Effector memory CD8-positive, alpha-beta T cell (primary cell): ENCODE measurements around the gene FLCN.

Source experiments
- ATAC-seq: fragments of 150-1000 bp; cut with Tn5 transposase; replicated peaks from 2 replicates; pipeline ENCODE4 v1.10.0; 2021; ENCODE audit warnings: mild to moderate bottlenecking, moderate library complexity
- DNase-seq, 3 experiments: peaks; one replicate each; pipeline ENCODE4 v3.0.0; 2021
- H3K27ac Mint-ChIP-seq, 2 donors: one replicate each; pipeline ENCODE4 v1.8.0; 2022; ENCODE audit warnings: mild to moderate bottlenecking in 2 of 2, mixed read lengths in 2 of 2, moderate library complexity in 2 of 2
- H3K27me3 Mint-ChIP-seq, 2 donors: one replicate each; pipeline ENCODE4 v1.8.0; 2022; ENCODE audit warnings: mixed read lengths in 2 of 2
- H3K36me3 Mint-ChIP-seq: one replicate; pipeline ENCODE4 v1.8.0; 2022; ENCODE audit warnings: mild to moderate bottlenecking, moderate library complexity, mixed read lengths; ENCODE audit not compliant: insufficient read depth
- H3K4me1 Mint-ChIP-seq, 2 donors: one replicate each; pipeline ENCODE4 v1.8.0; 2022; ENCODE audit warnings: low read depth in 2 of 2, mixed read lengths in 2 of 2
- H3K4me3 Mint-ChIP-seq, 2 donors: one replicate each; pipeline ENCODE4 v1.8.0; 2022; ENCODE audit warnings: mild to moderate bottlenecking in 2 of 2, mixed read lengths in 2 of 2, moderate library complexity in 2 of 2
- H3K9me3 Mint-ChIP-seq, 2 donors: one replicate each; pipeline ENCODE4 v1.8.0; 2022; ENCODE audit warnings: mixed read lengths in 2 of 2

Gene FLCN

DNA sequence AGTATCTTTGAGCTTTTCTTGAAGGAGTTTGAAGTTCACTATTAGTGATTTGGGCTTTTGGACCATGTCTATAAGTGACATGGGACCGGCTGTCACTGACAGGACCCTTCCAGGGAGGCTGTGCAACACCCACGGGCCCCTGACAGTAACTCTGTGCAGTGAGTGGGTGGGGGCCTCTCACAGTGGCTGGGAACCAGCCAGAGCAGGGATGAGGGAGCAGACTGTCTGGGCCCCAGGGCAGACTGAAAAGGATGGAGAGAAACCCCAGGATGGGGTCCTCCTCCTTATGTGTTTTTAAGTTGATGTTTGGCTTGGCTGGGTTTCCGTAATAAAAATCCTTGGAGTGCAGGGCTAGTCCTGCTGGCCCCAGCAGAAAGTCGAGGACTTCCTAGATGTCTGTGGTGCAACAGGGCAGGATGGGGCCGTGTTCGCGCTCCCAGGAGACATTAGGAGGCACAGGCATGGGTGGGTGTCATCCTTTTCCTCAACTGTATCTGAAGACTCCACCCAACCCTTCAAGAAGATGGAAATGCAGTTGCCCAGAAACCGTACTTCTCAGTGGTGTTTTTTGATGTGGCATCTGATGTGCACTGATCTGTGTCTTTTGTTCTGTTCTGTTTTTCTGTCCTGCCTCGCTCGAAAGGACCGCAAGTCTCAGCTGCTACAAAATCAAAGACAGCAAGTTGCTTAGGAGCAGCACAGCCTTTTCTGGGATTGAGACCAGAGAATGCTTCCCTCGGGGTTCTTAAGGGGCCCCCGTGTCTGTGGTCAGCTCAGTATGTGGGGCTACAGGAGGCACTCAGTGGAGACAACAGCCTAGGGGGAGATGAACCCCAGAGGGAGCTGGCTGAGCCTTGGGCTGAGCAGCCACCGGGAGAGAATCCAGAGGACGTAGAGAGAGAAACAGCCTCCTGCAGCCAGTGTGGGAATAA is 55.0 kb downstream of the FLCN start:
- DNase-seq (no peak), ATAC-seq (peak; percentile 23)
- H3K4me1 Mint-ChIP-seq: peaks cover 36 to 58% of the 10 kb centered on the region in 2 donors
- H3K9me3 Mint-ChIP-seq: no peaks in the 10 kb centered on the region
- H3K4me3 Mint-ChIP-seq: peak overlapping the region; percentile 55 to 76
- peak overlapping the region; percentile 53 to 94 for H3K27ac Mint-ChIP-seq
- peaks cover 46% of the 10 kb centered on the region for H3K36me3 Mint-ChIP-seq
- H3K27me3 Mint-ChIP-seq: no peaks in the 10 kb centered on the region

DNA sequence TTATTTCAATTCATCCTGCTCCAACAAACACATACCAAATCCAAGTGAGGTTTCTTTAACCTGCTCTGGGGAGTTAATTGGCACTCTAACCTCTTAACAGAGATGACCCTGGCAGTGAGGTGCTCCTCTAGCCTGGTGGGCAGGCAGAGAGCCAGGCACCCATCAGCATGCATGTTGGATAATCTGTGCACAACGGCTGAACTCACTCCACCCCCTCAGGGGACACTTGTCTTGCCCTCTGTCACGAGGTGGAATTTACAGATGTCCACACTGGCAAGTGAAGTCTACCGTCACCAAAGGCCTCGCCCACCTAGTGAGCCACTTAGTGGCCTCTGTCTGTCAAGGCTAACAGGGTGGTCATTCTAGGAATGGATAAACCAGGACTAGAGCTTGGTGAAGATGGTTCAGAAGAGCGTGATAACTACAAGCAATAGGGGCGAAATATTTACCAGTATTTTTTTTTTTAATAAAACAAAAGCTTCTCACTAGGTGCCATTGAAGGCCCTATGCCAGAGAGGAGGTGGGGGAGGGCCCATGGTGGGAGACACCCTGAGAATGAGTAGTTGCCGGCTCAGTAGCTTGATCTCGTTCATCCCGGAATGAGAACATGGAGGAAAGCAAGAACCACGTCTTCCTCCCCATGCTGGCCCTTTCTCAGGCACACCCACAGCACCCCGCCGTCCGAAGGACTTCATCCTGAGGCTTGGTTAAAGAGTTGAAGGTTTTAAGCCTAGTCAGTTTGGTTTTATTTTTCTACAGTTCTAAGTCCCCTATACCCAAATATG is 56.0 kb downstream of the FLCN start:
- peaks cover 36 to 61% of the 10 kb centered on the region in 2 donors for H3K4me1 Mint-ChIP-seq
- H3K27me3 Mint-ChIP-seq: no peaks in the 10 kb centered on the region
- ATAC-seq: no peak
- no peak for DNase-seq
- peak overlapping the region; percentile 19 to 94 for H3K27ac Mint-ChIP-seq
- H3K9me3 Mint-ChIP-seq: no peaks in the 10 kb centered on the region
- H3K4me3 Mint-ChIP-seq: peak overlapping the region in 1 of 2 donors; percentile 76
- peaks cover 56% of the 10 kb centered on the region for H3K36me3 Mint-ChIP-seq

DNA sequence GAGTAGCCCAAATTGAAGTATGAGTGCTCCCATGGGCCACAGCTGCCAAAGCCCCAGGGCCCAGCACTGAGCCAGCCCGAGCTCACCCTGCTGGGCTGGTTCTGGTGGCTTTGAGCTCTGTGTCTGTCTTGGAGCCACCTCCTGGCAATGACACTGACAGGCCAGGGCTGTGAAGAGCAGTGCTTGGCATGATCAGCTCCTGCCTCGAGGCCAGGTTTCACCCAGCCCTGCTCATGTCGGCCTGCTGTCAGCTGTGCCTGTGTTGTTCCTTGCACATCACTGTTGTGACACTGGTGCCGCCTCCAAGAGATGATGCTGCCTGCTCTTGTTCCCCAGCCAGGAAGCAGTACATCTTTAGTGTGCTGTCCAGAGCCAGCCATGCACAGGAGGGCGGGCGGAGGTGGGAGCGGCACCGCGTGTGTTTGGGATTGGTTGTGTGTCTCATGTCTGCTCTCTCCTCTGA is 56.8 kb downstream of the FLCN start:
- H3K27me3 Mint-ChIP-seq: no peaks in the 10 kb centered on the region
- peak overlapping the region; percentile 84 to 94 for H3K27ac Mint-ChIP-seq
- H3K4me3 Mint-ChIP-seq: peak overlapping the region; percentile 56 to 72
- DNase-seq: no peak
- no peaks in the 10 kb centered on the region for H3K9me3 Mint-ChIP-seq
- H3K4me1 Mint-ChIP-seq: peaks cover 29 to 56% of the 10 kb centered on the region in 2 donors
- peaks cover 60% of the 10 kb centered on the region for H3K36me3 Mint-ChIP-seq
- ATAC-seq: no peak

DNA sequence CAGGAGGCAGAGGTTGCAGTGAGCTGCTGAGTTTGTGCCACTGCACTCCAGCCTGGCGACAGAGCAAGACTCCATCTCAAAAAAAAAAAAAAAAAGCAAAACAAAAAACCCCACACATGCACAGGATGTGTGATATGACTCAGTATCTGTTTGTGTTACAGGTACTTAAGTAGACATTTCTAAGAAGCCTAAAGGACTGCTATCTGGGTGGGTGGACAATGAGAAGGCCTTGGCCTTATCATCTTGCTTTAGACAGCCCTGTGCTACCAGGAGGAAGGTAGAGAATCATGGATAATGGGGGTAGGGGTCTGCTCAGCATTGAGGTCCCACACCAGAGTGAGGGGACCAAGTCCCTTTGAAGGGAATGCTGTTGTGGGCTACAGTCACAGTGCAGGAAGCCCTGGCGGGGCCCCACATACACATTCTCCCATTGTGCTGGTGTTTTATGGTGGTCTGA is 57.6 kb downstream of the FLCN start:
- Mint-ChIP-seq H3K27ac (peak overlapping the region; percentile 84 to 94), H3K4me1 (peaks cover 27 to 50% of the 10 kb centered on the region in 2 donors), H3K4me3 (peak overlapping the region; percentile 56 to 72), H3K9me3 (no peaks in the 10 kb centered on the region), H3K36me3 (peaks cover 59% of the 10 kb centered on the region), H3K27me3 (no peaks in the 10 kb centered on the region)
- DNase-seq (no peak), ATAC-seq (peak; percentile 75)

DNA sequence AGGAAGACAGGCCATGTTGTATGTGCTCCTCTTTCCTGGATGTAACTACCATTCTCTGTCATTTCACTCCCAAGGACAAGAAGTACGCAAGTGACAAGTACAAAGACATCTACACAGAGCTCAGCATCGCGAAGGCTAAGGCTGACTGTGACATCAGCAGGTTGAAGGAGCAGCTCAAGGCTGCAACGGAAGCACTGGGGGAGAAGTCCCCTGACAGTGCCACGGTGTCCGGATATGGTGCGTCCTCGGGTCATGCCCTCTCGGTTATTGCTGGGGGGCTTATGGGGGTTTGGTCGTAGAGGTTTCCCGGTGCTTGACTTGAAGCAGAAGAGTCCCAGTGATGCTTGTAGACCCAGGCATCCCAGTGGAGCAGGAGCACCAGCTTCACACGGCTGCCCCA is 59.8 kb downstream of the FLCN start:
- DNase-seq: no peak
- Mint-ChIP-seq H3K4me3 (peak overlapping the region in 1 of 2 donors; percentile 15), H3K27ac (peak overlapping the region; percentile 55 to 73), H3K9me3 (no peaks in the 10 kb centered on the region), H3K36me3 (peaks cover 63% of the 10 kb centered on the region), H3K27me3 (no peaks in the 10 kb centered on the region), H3K4me1 (peaks cover 30 to 51% of the 10 kb centered on the region in 2 donors)
- ATAC-seq: no peak

DNA sequence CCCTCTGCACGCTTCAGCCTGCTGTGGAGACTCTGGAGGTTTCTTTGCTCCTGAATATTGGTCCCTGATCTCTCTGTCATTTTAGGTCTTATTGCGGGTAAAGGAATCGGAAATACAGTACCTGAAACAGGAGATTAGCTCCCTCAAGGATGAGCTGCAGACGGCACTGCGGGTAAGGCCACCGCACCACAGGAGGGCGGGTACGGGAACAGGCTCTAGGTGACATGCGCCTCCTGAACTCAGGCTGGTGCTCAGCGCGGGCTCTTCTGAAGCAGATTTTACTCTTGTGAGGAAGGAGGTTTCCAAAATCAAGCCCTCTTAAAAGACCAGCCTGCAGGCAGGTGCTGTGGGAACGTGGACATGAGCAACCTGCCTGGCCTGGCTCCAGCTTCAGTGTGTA is 60.6 kb downstream of the FLCN start:
- Mint-ChIP-seq H3K9me3 (no peaks in the 10 kb centered on the region), H3K36me3 (peaks cover 67% of the 10 kb centered on the region), H3K27ac (peak overlapping the region in 1 of 2 donors; percentile 92), H3K4me3 (peak overlapping the region in 1 of 2 donors; percentile 62), H3K4me1 (peaks cover 23 to 51% of the 10 kb centered on the region in 2 donors), H3K27me3 (no peaks in the 10 kb centered on the region)
- ATAC-seq (peak; percentile 23), DNase-seq (no peak)

DNA sequence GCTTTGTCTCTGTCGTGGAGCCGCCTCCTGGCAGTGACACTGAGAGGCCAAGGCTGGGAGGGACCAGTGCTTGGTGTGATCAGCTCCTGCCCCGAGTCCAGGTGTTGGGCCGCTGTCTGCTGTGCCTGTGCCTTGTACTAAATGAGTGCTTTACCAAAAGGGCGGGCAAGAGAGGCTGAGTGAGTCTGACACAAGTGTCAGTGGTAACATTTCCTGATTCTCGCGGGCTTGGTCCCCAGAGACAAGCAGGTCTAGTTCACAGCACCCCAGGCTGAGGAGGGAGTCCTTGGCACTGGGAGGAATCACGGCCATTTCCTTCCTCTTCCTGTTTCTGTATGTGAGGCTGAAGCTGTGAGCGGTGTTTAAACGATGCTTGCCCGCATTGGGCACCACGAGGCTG is 61.1 kb downstream of the FLCN start:
- H3K4me3 Mint-ChIP-seq: peak overlapping the region in 1 of 2 donors; percentile 62
- no peaks in the 10 kb centered on the region for H3K9me3 Mint-ChIP-seq
- peak overlapping the region in 1 of 2 donors; percentile 92 for H3K27ac Mint-ChIP-seq
- no peaks in the 10 kb centered on the region for H3K27me3 Mint-ChIP-seq
- DNase-seq (no peak), ATAC-seq (peak; percentile 41)
- H3K4me1 Mint-ChIP-seq: peaks cover 23 to 55% of the 10 kb centered on the region in 2 donors
- peaks cover 70% of the 10 kb centered on the region for H3K36me3 Mint-ChIP-seq

DNA sequence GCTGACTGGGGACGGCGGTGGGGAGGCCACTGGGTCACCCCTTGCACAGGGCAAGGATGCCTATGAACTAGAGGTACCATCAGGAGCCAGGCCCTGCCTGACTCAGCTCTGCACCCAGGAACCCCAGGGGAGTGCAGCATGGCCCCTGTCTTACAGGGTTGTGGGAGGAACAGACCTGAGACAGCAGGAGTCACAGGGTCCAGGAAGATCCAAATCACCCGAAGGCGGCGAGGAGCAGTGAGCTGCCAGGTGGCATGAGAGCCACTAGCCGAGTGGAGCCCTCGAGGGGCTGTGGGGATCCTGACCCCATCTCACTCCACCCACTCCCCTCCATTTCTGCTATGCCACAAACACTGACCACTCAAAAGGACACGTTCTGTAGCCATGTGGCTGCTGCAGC is 61.6 kb downstream of the FLCN start:
- DNase-seq (no peak), ATAC-seq (no peak)
- H3K4me3 Mint-ChIP-seq: peak overlapping the region in 1 of 2 donors; percentile 21
- peak overlapping the region in 1 of 2 donors; percentile 92 for H3K27ac Mint-ChIP-seq
- no peaks in the 10 kb centered on the region for H3K27me3 Mint-ChIP-seq
- peaks cover 19 to 52% of the 10 kb centered on the region in 2 donors for H3K4me1 Mint-ChIP-seq
- H3K9me3 Mint-ChIP-seq: no peaks in the 10 kb centered on the region
- peaks cover 68% of the 10 kb centered on the region for H3K36me3 Mint-ChIP-seq

DNA sequence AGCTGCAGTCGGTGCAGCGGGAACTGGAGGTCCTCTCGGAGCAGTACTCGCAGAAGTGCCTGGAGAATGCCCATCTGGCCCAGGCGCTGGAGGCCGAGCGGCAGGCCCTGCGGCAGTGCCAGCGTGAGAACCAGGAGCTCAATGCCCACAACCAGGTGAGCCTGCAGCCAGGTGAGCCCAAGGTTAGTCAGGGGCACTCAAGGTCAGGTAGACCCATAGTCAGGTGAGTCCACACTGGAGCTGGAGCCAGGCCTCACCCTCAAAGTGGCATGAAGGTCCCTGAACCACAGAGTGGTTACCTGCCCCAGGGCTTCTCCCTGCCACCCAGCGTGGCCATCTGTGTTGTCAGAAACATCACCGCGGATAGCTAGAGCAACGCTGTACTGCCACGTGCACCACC is 63.0 kb downstream of the FLCN start:
- H3K27ac Mint-ChIP-seq: peak overlapping the region in 1 of 2 donors; percentile 92
- peaks cover 63% of the 10 kb centered on the region for H3K36me3 Mint-ChIP-seq
- DNase-seq: no peak

DNA sequence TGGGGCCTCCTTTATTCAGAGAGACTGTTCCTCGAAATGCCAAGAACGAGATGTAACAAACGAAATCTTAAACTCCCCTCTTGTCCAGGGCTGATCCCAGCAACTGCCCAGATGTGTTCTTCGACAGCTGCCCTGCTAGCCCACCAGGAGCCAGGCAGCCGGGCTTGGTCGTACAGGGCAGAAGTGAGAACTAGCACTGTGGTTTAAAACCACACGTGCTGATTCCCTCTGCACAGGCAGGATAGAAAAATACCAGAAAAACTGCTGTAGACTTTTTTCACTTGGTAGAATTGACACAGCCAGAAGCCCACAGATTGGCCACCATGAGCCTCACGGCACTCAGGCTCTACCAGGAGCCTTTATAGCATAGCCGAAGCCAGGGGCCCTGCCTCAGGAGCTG is 64.0 kb downstream of the FLCN start:
- DNase-seq (no peak), ATAC-seq (peak; percentile 60)
- Mint-ChIP-seq H3K9me3 (no peaks in the 10 kb centered on the region), H3K27ac (peak overlapping the region; percentile 54 to 82), H3K36me3 (peaks cover 68% of the 10 kb centered on the region), H3K27me3 (no peaks in the 10 kb centered on the region), H3K4me3 (peak overlapping the region; percentile 35 to 44), H3K4me1 (peaks cover 8 to 61% of the 10 kb centered on the region in 2 donors)

More for the DNA sequence above, 63.0 kb downstream of the FLCN start:
- H3K9me3 Mint-ChIP-seq: no peaks in the 10 kb centered on the region
- no peaks in the 10 kb centered on the region for H3K27me3 Mint-ChIP-seq
- no peak for ATAC-seq
- H3K4me1 Mint-ChIP-seq: peaks cover 12 to 56% of the 10 kb centered on the region in 2 donors
- H3K4me3 Mint-ChIP-seq: no peak overlapping the region

DNA sequence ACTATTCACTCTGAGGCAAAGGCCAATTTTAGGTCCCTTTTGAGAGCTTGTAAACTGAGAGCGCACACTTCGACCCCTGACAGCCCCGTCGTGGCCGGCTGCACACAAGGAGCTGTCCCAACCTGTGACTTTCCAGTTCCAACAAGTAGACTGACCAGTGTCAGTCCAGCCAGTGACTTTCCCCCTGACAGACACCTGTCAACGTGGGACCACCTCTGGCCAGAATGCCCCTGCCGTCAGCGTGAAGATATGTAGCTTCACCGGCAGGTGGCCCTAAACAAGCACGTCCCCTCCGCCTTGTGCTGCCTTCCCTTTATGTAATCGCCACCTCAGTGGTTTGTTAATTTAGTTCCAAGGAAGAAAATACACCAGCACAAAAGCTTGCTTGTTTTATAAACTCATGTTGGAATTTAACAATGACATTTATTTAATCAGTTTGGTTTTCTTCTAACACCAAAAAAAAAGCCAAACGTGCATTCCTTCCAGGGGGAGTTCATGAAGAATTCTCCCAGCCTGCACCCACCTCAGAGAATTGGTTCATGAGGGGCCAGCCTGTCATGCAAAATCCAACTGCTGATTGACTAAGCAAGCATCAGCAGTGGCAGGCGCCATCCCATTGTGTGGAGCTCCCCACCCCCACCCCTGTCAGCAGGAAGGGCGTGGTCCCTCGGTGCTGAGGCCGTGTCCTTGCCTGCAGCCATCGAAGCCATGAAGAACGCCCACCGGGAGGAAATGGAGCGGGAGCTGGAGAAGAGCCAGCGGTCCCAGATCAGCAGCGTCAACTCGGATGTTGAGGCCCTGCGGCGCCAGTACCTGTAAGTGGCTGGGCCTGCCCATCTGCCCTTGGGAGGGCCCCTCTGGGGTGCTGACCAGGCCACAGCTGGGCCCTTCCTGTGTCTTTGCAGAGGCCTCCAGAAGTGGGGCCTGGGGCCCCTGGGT is 64.7 kb downstream of the FLCN start:
- Mint-ChIP-seq H3K27ac (peak overlapping the region; percentile 54 to 82), H3K36me3 (peaks cover 60% of the 10 kb centered on the region), H3K9me3 (no peaks in the 10 kb centered on the region), H3K4me3 (peak overlapping the region in 1 of 2 donors; percentile 44), H3K4me1 (peaks cover 9 to 59% of the 10 kb centered on the region in 2 donors), H3K27me3 (no peaks in the 10 kb centered on the region)
- DNase-seq (no peak), ATAC-seq (no peak)

DNA sequence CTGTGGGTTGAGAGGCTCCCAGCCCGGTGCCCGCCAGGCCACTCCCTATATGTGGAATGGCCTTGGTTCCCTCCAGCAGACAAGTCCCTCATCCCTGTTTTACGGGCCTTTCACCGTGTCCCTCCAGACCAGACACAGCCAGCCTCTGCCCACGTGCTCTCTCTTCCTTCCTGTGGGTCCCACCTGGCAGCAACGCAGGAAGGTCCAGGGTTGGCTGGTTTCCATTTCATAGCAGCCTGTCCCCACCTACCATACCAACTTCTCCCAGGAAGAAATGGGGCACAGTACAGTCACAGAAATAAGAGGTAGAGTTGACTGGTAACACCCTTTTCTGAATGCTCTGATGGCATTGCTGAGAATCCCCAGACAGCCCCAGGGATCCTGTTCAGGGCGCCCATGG is 65.8 kb downstream of the FLCN start:
- Mint-ChIP-seq H3K4me1 (peaks cover 12 to 54% of the 10 kb centered on the region in 2 donors), H3K9me3 (no peaks in the 10 kb centered on the region), H3K36me3 (peaks cover 55% of the 10 kb centered on the region), H3K27ac (peak overlapping the region; percentile 85 to 87), H3K4me3 (peak overlapping the region in 1 of 2 donors; percentile 44), H3K27me3 (no peaks in the 10 kb centered on the region)
- ATAC-seq (no peak), DNase-seq (no peak)
